Urinary bladder (tissue), 4 donors: Measurements from ENCODE around the gene B4GALNT4. TPM values are rescaled to one million over a fixed set of nuclear protein-coding genes. Genes with fewer than 3 reads are reported as not detected.
A peak's percentile ranks its signal among the peaks of the same experiment; 100 is the strongest.
"Not testable (repeated sequence)": the region's sequence is repeated elsewhere in the genome, so short reads cannot be mapped to it uniquely, and the experiment has no call there.

ENCODE experiments used
- DNase-seq: peaks from one replicate; pipeline ENCODE4 v3.0.0-alpha.2; 2015; ENCODE audit errors: extremely low spot score
- H3K27ac ChIP-seq: one replicate; pipeline ENCODE4 v1.5.1; 2013; ENCODE audit warnings: low read depth, mild to moderate bottlenecking, moderate library complexity
- H3K36me3 ChIP-seq: one replicate; pipeline ENCODE4 v1.6.1; 2013; ENCODE audit warnings: mild to moderate bottlenecking, moderate library complexity; ENCODE audit not compliant: insufficient read depth
- H3K4me1 ChIP-seq: one replicate; pipeline ENCODE4 v1.6.1; 2013; ENCODE audit warnings: mild to moderate bottlenecking, moderate library complexity; ENCODE audit not compliant: insufficient read depth
- H3K4me3 ChIP-seq: one replicate; pipeline ENCODE4 v1.5.1; 2013; ENCODE audit warnings: low read depth, low read length
- WGBS: extraction: QIAGEN DNeasy Blood & Tissue Kit; methylation state at CpG from one replicate; pipeline ENCODE4 v1.1.7; 2013; 5-methylcytosine and 5-hydroxymethylcytosine counted together
- polyA plus RNA-seq: library from polyadenylated mRNA; stranded (reverse); fragments of 200-250 nt; gene quantifications from one replicate; pipeline ENCODE4 v1.2.3, GENCODE V29; 2013
- total RNA-seq: library from RNA; depleted of rRNA; stranded (reverse); fragments of >200 nt; gene quantifications from one replicate; pipeline ENCODE4 v1.2.3, GENCODE V29; 2014
- donor health status: healthy with polysubstance abuse.
- donor health status: healthy.

Gene B4GALNT4
- total and polyA plus RNA-seq, 2 donors, result 5.1 to 13.4 TPM

DNA sequence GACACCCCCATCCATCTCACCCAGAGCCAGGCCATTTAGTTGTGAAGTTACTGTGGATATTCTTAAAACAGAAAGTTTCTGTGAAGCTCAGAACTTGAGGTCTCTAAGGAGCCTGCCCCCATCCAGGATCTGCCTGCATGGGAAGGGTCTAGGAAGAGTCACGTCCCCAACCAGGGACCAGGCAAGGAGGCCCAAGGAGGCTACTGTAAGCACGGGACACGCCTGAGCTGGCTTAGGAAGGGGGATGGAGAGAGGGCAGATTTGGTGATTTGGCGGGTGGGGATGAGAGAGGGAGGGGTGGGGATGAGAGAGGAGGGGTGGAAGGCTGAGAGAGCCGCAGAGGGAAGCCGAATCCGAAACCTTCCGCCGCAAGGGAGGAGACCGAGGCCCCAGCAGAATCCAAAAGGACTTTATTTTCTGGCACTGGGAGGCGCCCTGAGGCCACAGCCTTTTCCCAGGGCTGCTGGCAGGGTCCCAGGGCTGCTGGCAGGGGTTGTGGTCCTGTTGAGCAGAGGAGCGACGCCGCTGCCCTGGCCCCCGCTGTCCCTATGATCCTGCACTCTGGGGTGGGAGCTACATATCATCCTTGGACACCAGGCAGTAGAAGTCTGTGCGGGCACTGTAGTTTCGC is 36.1 kb downstream of the B4GALNT4 start:
- WGBS, result 59% methylated on average over 17 of the region's 17 CpGs
- DNase-seq, result no peak
- H3K27ac ChIP-seq, result no peak overlapping the region
- H3K4me1 ChIP-seq, result no peaks in the 10 kb centered on the region
- no peaks in the 10 kb centered on the region for H3K36me3 ChIP-seq
- no peak overlapping the region for H3K4me3 ChIP-seq

DNA sequence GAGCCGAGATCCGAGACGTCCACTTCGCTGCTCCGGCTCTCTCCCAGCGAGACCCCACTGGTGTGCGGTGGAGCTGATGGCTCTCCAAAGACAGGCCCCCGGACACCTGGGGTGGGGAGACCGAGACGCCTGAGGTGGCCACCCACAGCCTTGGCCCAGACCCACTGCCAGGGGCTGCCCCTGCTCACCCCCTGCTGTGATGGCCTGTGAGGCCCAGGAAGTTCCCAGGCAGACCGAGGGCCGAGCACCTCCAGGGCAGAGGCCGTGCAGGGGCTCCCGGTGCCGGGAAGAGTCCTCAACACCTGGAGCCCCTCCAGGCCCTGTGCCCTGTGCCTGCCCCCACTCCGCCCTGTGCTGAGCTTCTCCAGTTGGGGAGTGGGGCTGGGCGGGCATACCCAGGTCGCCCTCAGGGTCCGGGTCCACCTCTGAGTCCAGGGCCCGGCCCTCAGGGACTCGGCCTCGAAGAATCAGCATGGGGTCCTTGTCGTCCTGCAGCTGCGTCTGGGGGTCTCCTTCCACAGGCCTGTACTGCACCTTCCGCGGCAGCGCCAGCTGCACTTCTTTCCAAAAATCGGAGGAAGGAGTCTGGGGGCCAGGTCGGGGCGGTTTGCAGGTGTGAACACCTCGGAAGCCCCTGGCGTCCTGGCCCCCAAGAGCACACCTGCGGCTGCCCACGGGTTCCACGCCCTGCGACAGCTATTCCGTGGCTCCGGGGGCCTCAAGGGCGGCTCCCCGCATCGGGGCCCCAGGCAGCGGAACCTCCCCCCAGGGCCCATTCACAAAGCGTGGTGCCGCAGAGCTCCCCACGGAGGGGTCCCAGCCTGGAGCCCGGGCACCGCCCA is 36.9 kb downstream of the B4GALNT4 start:
- no peaks in the 10 kb centered on the region for H3K36me3 ChIP-seq
- H3K4me1 ChIP-seq, result no peaks in the 10 kb centered on the region
- DNase-seq, result no peak
- peak overlapping the region; percentile 48 for H3K27ac ChIP-seq
- 73% methylated on average over 47 of the region's 47 CpGs for whole genome bisulfite sequencing
- H3K4me3 ChIP-seq, result peak overlapping the region; percentile 65

DNA sequence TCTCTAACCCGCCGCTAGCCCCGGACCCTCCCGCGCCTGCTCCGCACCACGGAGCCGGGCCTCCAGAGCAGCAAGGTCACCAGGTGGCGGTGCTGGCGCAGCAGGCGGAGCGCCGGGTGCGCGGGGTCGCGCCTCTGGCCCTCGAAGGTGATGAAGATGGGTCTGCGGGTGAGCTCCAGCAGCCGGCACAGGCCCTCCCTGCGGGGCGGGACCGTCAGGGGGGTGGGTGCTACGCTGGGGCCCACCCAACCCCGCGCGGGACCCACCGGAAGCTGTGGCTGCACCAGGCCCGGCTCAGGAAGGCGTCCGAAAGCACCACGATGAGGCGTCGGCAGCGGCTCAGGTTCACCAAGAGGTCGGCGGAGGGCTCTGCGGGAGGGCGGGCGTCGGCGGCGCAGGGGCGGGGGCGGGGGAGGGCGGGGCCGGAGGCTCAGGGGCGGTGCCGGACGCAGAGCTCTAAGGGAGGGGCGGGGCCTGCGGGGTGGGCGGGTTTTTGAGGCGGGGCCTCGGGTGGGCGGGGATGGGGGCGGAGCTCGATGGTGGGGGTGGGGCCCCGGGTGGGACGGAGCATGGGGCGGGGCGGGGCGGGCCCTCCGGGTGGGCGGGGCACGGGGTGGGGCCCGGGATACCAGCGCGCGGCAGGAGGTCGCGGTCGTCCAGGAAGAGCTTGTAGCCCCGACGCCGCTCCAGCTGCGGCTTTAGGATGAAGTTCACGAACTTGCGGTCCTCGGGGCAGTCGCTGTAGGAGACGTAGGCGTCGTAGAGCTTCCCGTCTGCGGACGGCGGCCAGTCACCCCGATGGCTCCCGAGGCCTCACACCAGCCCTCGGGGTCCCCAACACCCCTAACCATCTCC is 37.7 kb downstream of the B4GALNT4 start:
- no peak for DNase-seq
- H3K27ac ChIP-seq, result peak overlapping the region; percentile 48
- H3K36me3 ChIP-seq, result no peaks in the 10 kb centered on the region
- H3K4me3 ChIP-seq, result peak overlapping the region; percentile 65
- WGBS, result 6% methylated on average over 89 of the region's 91 CpGs
- H3K4me1 ChIP-seq, result no peaks in the 10 kb centered on the region

DNA sequence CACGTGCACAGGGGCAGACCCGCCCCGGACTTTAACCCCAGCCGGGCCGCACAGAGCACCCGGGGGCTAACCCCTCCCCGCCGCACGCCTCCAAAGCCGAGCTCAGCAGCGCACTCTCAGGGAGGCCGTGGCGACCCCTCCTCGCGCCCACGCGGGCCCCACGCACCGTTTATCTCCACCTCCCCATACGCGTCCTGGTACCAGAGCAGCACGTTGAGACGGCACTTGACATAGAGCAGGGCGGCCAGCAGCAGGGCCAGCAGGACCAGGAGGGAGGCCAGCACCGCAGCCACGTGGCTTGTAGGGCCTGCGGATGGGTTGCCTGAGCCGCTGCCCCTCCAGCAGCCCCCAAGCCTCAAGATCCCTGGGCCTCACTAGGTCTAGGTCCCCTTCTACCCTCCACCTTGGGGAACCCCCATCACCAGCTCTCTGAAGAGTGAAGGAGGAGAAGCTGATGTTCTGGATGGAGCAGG is 38.4 kb downstream of the B4GALNT4 start:
- Histone ChIP-seq H3K4me3 (no peak overlapping the region), H3K4me1 (no peaks in the 10 kb centered on the region), H3K27ac (no peak overlapping the region), H3K36me3 (no peaks in the 10 kb centered on the region)
- DNase-seq, result no peak
- WGBS, result 76% methylated on average over 28 of the region's 28 CpGs

DNA sequence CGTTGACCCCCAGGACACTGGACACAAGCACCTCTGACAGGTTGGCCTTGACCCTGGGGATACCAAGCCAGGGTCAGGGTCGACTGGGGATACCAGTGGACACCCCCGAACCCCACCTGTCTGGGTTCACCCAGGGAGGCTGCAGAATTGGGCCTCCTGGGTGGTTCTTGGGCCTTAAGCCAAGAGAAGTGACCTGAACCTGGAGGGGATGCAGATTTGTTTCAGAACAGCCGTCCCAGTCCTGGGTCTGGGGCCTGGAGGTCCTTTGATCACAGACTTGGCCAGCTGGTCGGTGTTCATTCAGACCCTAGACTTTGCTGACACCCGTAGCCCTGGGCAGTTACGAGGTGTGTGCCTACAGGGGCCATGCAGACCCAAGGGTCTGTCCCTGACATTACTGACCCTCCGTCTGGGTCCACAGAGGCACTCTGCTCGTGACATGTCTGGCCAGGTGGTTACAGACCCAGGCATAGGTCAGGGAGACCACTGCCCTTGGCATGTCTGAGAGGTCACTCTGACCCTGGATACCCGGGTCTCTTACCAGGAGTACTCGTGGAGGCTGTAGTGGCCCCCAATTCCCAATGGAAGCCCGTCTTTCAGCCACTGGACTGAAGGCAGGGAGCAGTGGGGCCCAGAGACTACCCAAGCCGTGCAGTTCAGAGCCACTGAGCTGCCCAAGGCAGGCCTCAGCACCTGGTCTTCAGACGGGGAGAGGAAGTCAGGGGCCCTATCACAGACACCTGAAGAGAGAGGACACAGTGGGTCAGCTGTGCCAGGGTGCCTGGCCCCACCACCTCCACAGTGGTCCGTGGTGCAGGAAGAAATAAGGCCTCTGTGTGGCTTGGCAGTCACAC is 39.1 kb downstream of the B4GALNT4 start:
- 93% methylated on average over 15 of the region's 15 CpGs for WGBS
- H3K27ac ChIP-seq, result no peak overlapping the region
- H3K4me1 ChIP-seq, result no peaks in the 10 kb centered on the region
- no peaks in the 10 kb centered on the region for H3K36me3 ChIP-seq
- no peak overlapping the region for H3K4me3 ChIP-seq
- no peak for DNase-seq

DNA sequence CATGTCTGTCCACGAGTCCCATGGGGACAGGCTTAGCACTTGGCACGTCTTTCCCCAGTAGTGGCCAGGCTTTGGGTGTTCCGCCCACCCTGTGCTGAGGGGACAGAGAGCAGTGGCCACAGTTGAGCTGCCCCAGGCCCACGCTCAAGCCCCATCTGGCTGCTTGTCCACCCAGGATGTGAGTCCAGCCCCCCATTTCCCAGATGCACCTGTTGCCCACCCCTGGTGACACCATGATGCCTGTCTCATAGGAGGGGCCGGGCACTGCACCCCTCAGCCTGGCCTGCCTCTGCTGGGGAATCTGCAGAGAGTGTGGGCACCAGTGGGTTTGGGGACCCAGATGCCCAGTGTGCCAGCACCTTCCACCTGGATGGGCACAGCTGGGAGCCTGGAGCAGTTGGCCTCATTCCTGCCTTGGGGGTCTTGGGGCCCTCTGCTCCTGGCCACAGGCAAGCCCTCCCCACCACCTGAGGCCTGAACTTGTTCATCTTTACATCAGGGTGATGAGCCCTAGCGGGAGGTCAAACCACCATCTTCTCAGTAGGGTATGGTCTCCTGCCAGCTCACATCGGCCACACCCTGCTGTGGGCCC is 39.8 kb downstream of the B4GALNT4 start:
- H3K27ac ChIP-seq, result no peak overlapping the region
- H3K4me1 ChIP-seq, result no peaks in the 10 kb centered on the region
- DNase-seq, result no peak
- WGBS, result 87% methylated on average over 7 of the region's 7 CpGs
- no peaks in the 10 kb centered on the region for H3K36me3 ChIP-seq
- no peak overlapping the region for H3K4me3 ChIP-seq

DNA sequence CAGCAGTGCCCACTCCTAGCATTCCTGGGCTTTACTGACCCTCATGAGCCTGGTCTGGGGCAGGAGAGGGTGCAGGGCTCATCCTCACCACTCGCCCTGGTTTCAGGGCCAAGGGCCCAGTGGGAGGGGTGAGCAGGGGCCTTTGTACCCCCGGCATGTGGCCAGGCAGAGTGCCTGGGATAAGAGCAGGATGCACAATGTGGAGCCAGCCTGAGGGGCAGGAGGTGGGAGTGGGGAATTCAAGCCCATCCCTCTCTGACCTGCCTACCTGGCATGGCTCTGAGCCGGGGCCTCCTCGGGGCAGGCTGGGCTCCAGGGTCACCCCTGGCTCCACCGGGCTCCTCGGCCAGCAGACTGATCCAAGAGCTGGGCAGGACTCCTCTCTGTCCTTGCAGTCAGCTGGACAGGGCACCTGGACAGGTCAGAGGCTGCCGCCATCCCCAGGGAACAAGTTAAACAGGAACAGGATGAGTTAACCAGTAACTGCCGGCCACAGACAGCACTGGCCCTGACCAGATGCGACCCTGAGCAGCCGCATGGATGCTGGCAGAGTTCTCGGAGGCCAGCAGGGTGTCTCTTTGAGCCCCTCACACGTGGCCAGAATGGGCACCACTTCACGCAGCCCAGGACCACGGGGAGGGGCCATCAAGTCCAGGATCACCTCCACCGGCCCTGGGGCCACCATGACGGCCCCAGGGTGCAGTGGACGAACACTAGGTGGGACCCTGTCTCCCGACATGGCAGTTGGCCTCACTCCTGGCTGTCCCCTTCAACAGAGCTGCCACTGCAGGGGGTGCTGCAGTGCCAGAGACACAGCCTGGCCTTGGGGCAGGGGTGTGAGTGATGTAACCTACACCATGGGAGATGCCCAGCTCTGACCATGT is 40.5 kb downstream of the B4GALNT4 start:
- Histone ChIP-seq H3K36me3 (no peaks in the 10 kb centered on the region), H3K27ac (no peak overlapping the region), H3K4me3 (no peak overlapping the region), H3K4me1 (no peaks in the 10 kb centered on the region)
- 71% methylated on average over 18 of the region's 18 CpGs for WGBS
- DNase-seq, result no peak

DNA sequence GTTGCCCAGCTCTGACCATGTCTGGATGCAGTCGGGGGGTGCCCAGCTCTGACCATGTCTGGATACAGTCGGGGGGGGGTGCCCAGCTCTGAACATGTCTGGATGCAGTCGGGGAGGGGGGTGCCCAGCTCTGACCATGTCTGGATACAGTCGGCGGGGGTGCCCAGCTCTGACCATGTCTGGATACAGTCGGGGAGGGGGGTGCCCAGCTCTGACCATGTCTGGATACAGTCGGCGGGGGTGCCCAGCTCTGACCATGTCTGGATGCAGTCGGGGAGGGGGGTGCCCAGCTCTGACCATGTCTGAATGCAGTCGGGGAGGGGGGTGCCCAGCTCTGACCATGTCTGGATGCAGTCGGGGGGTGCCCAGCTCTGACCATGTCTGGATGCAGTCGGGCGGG is 41.4 kb downstream of the B4GALNT4 start:
- H3K4me3 ChIP-seq, H3K27ac ChIP-seq, DNase-seq, H3K36me3 ChIP-seq, H3K4me1 ChIP-seq: not testable (repeated sequence)
- WGBS, result 92% methylated on average over 13 of the region's 13 CpGs

DNA sequence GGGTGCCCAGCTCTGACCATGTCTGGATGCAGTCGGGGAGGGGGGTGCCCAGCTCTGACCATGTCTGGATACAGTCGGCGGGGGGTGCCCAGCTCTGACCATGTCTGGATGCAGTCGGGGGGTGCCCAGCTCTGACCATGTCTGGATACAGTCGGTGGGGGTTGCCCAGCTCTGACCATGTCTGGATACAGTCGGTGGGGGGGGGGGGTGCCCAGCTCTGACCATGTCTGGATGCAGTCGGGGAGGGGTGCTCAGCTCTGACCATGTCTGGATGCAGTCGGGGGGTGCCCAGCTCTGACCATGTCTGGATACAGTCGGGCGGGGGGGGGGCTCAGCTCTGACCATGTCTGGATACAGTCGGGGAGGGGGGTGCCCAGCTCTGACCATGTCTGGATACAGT is 42.2 kb downstream of the B4GALNT4 start:
- 85% methylated on average over 11 of the region's 11 CpGs for WGBS
- H3K4me1 ChIP-seq, result not testable (repeated sequence)

DNA sequence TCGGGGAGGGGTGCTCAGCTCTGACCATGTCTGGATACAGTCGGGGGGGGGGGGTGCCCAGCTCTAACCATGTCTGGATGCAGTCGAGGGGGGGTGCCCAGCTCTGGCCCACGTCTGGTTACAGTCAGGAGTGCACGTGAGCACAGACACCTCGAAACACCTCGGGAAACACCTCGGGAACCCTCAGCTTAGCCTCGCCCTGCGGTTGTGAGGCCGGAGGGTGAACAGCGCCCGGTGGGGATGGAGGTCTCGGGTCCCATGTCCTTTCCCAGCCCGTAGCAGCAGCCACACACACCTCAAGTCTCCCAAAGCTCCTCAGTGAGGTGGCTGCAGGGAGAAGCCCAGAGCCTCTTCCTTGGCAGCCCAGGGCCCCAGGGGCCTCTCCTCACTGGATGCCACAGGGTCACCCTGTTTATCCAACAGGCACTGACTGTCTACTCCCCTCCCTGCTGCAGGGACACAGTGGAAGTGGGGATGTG is 43.4 kb downstream of the B4GALNT4 start:
- H3K36me3 ChIP-seq, result no peaks in the 10 kb centered on the region
- 79% methylated on average over 15 of the region's 15 CpGs for WGBS
- H3K4me3 ChIP-seq, result no peak overlapping the region
- no peak overlapping the region for H3K27ac ChIP-seq
- no peak for DNase-seq
- no peaks in the 10 kb centered on the region for H3K4me1 ChIP-seq

More for the DNA sequence above, 42.2 kb downstream of the B4GALNT4 start:
- not testable (repeated sequence) for DNase-seq, H3K27ac ChIP-seq, H3K36me3 ChIP-seq, H3K4me3 ChIP-seq

DNA sequence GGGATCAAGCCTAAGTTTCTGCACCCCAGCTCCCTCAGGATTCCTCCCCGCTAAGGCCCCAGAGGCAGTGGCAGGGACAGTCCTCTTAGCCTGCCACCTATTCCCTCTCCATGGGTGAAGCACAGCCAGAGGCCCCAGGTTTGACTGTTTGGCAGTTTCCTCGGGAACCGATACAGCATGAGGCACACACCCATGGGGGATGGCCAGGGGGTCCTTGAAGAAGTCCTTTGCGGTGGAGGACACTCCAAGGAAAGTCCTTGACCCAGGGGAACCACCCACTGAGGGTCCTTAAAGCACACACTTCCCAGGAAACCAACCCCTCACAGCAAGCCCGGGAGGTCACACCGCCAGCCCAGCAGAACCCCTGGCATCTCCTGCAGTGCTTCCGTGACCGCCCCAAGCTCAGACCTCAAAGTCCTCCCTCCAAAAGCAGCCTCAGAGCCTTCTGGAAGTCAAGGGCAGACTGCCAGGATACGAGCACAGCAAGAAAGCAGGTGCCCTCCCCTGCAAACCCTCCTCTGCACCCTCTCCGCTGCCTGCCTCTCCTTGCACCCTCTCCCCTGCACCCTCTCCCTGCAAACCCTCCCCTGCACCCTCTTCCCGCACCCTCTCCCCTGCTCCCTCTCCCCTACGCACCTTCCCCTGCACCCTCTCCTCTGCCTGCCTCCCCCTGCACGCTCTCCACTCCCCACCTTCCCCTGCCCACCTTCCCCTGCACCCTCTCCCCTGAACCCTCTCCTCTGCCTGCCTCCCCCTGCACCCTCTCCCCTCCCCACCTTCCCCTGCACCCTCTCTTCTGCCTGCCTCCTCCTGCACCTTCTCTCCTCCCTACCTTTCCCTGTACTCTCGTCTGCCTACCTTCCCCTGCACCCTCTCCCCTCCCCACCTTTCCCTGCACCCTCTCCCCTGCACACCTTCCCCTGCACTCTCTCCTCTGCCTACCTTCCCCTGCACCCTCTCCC is 44.1 kb downstream of the B4GALNT4 start:
- 52% methylated on average over 13 of the region's 14 CpGs for WGBS
- Histone ChIP-seq H3K36me3 (no peaks in the 10 kb centered on the region), H3K4me3 (no peak overlapping the region), H3K27ac (no peak overlapping the region), H3K4me1 (no peaks in the 10 kb centered on the region)
- no peak for DNase-seq
